ENCODE data around the gene RAX2.
"Not testable (repeated sequence)": the region's sequence is repeated elsewhere in the genome, so short reads cannot be mapped to it uniquely, and the experiment has no call there.

The RAX2 gene

GRCh38 chr19:3757705-3758104 lies 14.3 kb downstream of the RAX2 start:
- not testable (repeated sequence) for DNase-seq

- DNase-seq = no peak
These were observed 18.2 kb downstream of the RAX2 start for GRCh38 chr19:3753631-3754410.

- no peak for DNase-seq
These were observed 19.5 kb downstream of the RAX2 start for GRCh38 chr19:3752492-3752891.

GRCh38 chr19:3751236-3751635 lies 20.8 kb downstream of the RAX2 start:
- no peak for DNase-seq

GRCh38 chr19:3750211-3750610 lies 21.8 kb downstream of the RAX2 start:
- no peak for DNase-seq

GRCh38 chr19:3748965-3749364 lies 23.1 kb downstream of the RAX2 start:
- no peak for DNase-seq

GRCh38 chr19:3746371-3747056 lies 25.5 kb downstream of the RAX2 start:
- no peak for DNase-seq

GRCh38 chr19:3745363-3746045 lies 26.5 kb downstream of the RAX2 start:
- DNase-seq = no peak

- DNase-seq = no peak
These were observed 28.5 kb downstream of the RAX2 start for GRCh38 chr19:3743486-3743885.

- DNase-seq = no peak
These were observed 31.6 kb downstream of the RAX2 start for GRCh38 chr19:3740431-3740830.

- no peak for DNase-seq
These were observed 33.4 kb downstream of the RAX2 start for GRCh38 chr19:3738477-3739220.

- DNase-seq = no peak
These were observed 34.4 kb downstream of the RAX2 start for GRCh38 chr19:3737487-3738205.

- no peak for DNase-seq
These were observed 35.8 kb downstream of the RAX2 start for GRCh38 chr19:3736106-3736724.

GRCh38 chr19:3734310-3734600 lies 37.8 kb downstream of the RAX2 start:
- no peak for DNase-seq

GRCh38 chr19:3733549-3734309 lies 38.3 kb downstream of the RAX2 start:
- no peak for DNase-seq

GRCh38 chr19:3732108-3732507 lies 39.9 kb downstream of the RAX2 start:
- DNase-seq = no peak

GRCh38 chr19:3730457-3730958 lies 41.5 kb downstream of the RAX2 start:
- no peak for DNase-seq

- peak; percentile 88 for DNase-seq
These were observed 46.3 kb downstream of the RAX2 start for GRCh38 chr19:3725640-3726310.

- DNase-seq = no peak
These were observed 46.9 kb downstream of the RAX2 start for GRCh38 chr19:3725121-3725520.

GRCh38 chr19:3723883-3724282 lies 48.1 kb downstream of the RAX2 start:
- DNase-seq = no peak

GRCh38 chr19:3723110-3723488 lies 48.9 kb downstream of the RAX2 start:
- no peak for DNase-seq
